Measurements from ENCODE around the gene PAK1IP1.
A peak's percentile ranks its signal among the peaks of the same experiment; 100 is the strongest.
"Not testable (repeated sequence)": the region's sequence is repeated elsewhere in the genome, so short reads cannot be mapped to it uniquely, and the experiment has no call there.

Gene PAK1IP1

DNA sequence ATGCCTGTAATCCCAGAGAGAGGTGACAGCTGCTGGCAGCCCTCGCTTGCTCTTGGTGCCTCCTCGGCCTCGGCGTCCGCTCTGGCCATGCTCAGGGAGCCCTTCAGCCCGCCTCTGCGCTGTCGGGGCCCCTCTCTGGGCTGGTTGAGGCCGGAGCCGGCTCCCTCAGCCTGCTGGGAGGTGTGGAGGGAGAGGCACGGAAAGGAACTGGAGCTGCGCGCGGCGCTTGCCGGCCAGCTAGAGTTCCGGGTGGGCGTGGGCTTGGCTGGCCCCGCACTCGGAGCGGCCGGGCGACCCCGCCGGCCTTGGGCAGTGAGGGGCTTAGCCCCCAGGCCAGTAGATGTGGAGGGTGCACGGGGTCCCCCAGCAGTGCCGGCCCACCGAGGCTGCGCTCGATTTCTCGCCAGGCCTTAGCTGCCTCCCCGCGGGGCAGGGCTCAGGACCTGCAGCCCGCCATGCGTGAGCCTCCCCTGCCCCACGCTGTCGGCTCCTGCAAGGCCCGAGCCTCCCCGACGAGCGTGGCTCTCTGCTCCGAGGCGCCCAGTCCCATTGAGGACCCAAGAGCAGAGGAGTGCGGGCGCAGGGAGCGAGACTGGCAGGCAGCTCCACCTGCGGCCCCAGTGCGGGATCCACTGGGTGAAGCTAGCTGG lies 34.9 kb upstream of the PAK1IP1 start:
- no peak for DNase-seq (ENCODE audit: low spot score)
- peak overlapping the region; percentile 48 for H3K4me2 ChIP-seq (ENCODE audit: insufficient read depth, low read length, poor library complexity, severe bottlenecking)
- no peak overlapping the region for H3K27ac ChIP-seq (replicated peaks; ENCODE audit: low read length)

GRCh38 chr6:10660431-10661191 lies 34.2 kb upstream of the PAK1IP1 start:
- not testable (repeated sequence) for H3K4ac ChIP-seq (ENCODE audit: low read length); H2AK5ac ChIP-seq (ENCODE audit: low read depth, low read length); H3K18ac ChIP-seq (ENCODE audit: low read length); H2BK15ac ChIP-seq (ENCODE audit: low read length); H2BK5ac ChIP-seq (ENCODE audit: low read length); H2BK12ac ChIP-seq (ENCODE audit: low read length); H3K9me3 ChIP-seq (replicated peaks in 1 of 2; ENCODE audit: control insufficient read depth in 2 of 2, insufficient read depth in 1 of 2, low read depth in 1 of 2, low read length in 2 of 2); H3K23ac ChIP-seq (ENCODE audit: low read depth, low read length, poor library complexity); H3K4me3 ChIP-seq (ENCODE audit: low read length in 2 of 2); H3K4me1 ChIP-seq (ENCODE audit: control insufficient read depth in 2 of 2, insufficient read depth in 1 of 2, low read depth in 1 of 2, low read length in 2 of 2); H3K14ac ChIP-seq (ENCODE audit: low read length); H3K79me1 ChIP-seq (ENCODE audit: low read depth, low read length); H2BK120ac ChIP-seq (ENCODE audit: low read depth, low read length); H4K8ac ChIP-seq (ENCODE audit: low read depth, low read length); H3K27ac ChIP-seq (replicated peaks; ENCODE audit: low read length); H3K36me3 ChIP-seq (replicated peaks in 1 of 2; ENCODE audit: control insufficient read depth in 2 of 2, insufficient read depth in 2 of 2, low read length in 2 of 2); H3K4me2 ChIP-seq (ENCODE audit: insufficient read depth, low read length, poor library complexity, severe bottlenecking); H3K27me3 ChIP-seq (ENCODE audit: control insufficient read depth in 3 of 3, insufficient read depth in 3 of 3, low read depth in 1 of 3, low read length in 3 of 3); H4K91ac ChIP-seq (ENCODE audit: low read depth, low read length, poor library complexity); H3K9ac ChIP-seq (ENCODE audit: low read depth, low read length, poor library complexity); DNase-seq (ENCODE audit: low spot score)
- no CpG with 5 or more reads among the region's 11 CpGs for WGBS, 2 donors (ENCODE audit: extremely low coverage in 2 of 2, insufficient read length in 2 of 2, insufficient replicate concordance in 1 of 2)
- H2AFZ ChIP-seq (ENCODE audit: low read length) = peak overlapping the region; percentile 87

More for the DNA sequence above, 34.9 kb upstream of the PAK1IP1 start:
- Histone ChIP-seq H3K9ac (ENCODE audit: low read depth, low read length, poor library complexity) (no peak overlapping the region), H2BK120ac (ENCODE audit: low read depth, low read length) (peak overlapping the region; percentile 36), H3K36me3 (replicated peaks in 1 of 2; ENCODE audit: control insufficient read depth in 2 of 2, insufficient read depth in 2 of 2, low read length in 2 of 2) (no peaks in the 10 kb centered on the region), H3K9me3 (replicated peaks in 1 of 2; ENCODE audit: control insufficient read depth in 2 of 2, insufficient read depth in 1 of 2, low read depth in 1 of 2, low read length in 2 of 2) (peaks cover 0 to 2% of the 10 kb centered on the region in 2 donors), H3K18ac (ENCODE audit: low read length) (peak overlapping the region; percentile 90), H2AK5ac (ENCODE audit: low read depth, low read length) (peak overlapping the region; percentile 88), H2BK5ac (ENCODE audit: low read length) (no peak overlapping the region), H2BK15ac (ENCODE audit: low read length) (peak overlapping the region; percentile 59), H3K4me3 (ENCODE audit: low read length in 2 of 2) (peak overlapping the region in 1 of 2 donors; percentile 76), H3K4ac (ENCODE audit: low read length) (no peak overlapping the region), H2BK12ac (ENCODE audit: low read length) (no peak overlapping the region), H4K8ac (ENCODE audit: low read depth, low read length) (peak overlapping the region; percentile 30), H3K23ac (ENCODE audit: low read depth, low read length, poor library complexity) (peak overlapping the region; percentile 66), H3K27me3 (ENCODE audit: control insufficient read depth in 3 of 3, insufficient read depth in 3 of 3, low read depth in 1 of 3, low read length in 3 of 3) (no peaks in the 10 kb centered on the region), H4K91ac (ENCODE audit: low read depth, low read length, poor library complexity) (peak overlapping the region; percentile 44), H3K14ac (ENCODE audit: low read length) (peak overlapping the region; percentile 64), H3K79me1 (ENCODE audit: low read depth, low read length) (no peaks in the 10 kb centered on the region), H3K4me1 (ENCODE audit: control insufficient read depth in 2 of 2, insufficient read depth in 1 of 2, low read depth in 1 of 2, low read length in 2 of 2) (no peaks in the 10 kb centered on the region), H2AFZ (ENCODE audit: low read length) (peak overlapping the region; percentile 87)
- WGBS, 2 donors (ENCODE audit: extremely low coverage in 2 of 2, insufficient read length in 2 of 2, insufficient replicate concordance in 1 of 2) = no CpG with 5 or more reads among the region's 48 CpGs

DNA sequence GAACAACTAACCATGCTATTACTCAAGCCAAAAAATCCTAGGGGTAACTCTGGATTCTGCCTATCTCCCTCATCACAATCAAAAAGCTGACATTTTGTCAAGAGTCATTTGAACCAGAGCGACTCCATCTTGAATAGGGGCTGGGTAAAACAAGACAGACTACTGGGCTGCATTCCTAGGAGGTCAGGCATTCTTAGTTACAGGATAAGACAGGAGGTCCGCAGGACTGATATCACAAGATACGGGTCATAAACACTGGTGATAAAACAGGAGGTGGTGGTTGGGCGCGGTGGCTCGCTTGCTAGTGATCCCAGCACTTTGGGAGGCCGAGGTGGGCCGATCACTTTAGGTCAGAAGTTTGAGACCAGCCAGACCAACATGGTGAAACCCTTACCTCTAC lies 32.6 kb upstream of the PAK1IP1 start:
- Histone ChIP-seq H3K23ac (ENCODE audit: low read depth, low read length, poor library complexity) (no peak overlapping the region), H3K36me3 (replicated peaks in 1 of 2; ENCODE audit: control insufficient read depth in 2 of 2, insufficient read depth in 2 of 2, low read length in 2 of 2) (no peaks in the 10 kb centered on the region), H2AFZ (ENCODE audit: low read length) (no peak overlapping the region), H3K9ac (ENCODE audit: low read depth, low read length, poor library complexity) (no peak overlapping the region), H3K27me3 (ENCODE audit: control insufficient read depth in 3 of 3, insufficient read depth in 3 of 3, low read depth in 1 of 3, low read length in 3 of 3) (no peaks in the 10 kb centered on the region), H3K4me3 (ENCODE audit: low read length in 2 of 2) (no peak overlapping the region), H3K18ac (ENCODE audit: low read length) (no peak overlapping the region), H3K14ac (ENCODE audit: low read length) (no peak overlapping the region), H2BK15ac (ENCODE audit: low read length) (no peak overlapping the region), H2BK5ac (ENCODE audit: low read length) (no peak overlapping the region), H3K4me2 (ENCODE audit: insufficient read depth, low read length, poor library complexity, severe bottlenecking) (no peak overlapping the region), H2BK120ac (ENCODE audit: low read depth, low read length) (no peak overlapping the region), H3K9me3 (replicated peaks in 1 of 2; ENCODE audit: control insufficient read depth in 2 of 2, insufficient read depth in 1 of 2, low read depth in 1 of 2, low read length in 2 of 2) (peaks cover 0 to 2% of the 10 kb centered on the region in 2 donors), H3K79me1 (ENCODE audit: low read depth, low read length) (no peaks in the 10 kb centered on the region), H3K27ac (replicated peaks; ENCODE audit: low read length) (no peak overlapping the region), H3K4ac (ENCODE audit: low read length) (no peak overlapping the region), H3K4me1 (ENCODE audit: control insufficient read depth in 2 of 2, insufficient read depth in 1 of 2, low read depth in 1 of 2, low read length in 2 of 2) (no peaks in the 10 kb centered on the region), H4K91ac (ENCODE audit: low read depth, low read length, poor library complexity) (no peak overlapping the region), H4K8ac (ENCODE audit: low read depth, low read length) (no peak overlapping the region), H2BK12ac (ENCODE audit: low read length) (no peak overlapping the region), H2AK5ac (ENCODE audit: low read depth, low read length) (no peak overlapping the region)
- WGBS, 2 donors (ENCODE audit: extremely low coverage in 2 of 2, insufficient read length in 2 of 2, insufficient replicate concordance in 1 of 2) = no CpG with 5 or more reads among the region's 8 CpGs
- no peak for DNase-seq (ENCODE audit: low spot score)

- H3K27me3 ChIP-seq (ENCODE audit: control insufficient read depth in 3 of 3, insufficient read depth in 3 of 3, low read depth in 1 of 3, low read length in 3 of 3) = no peaks in the 10 kb centered on the region
- no peak overlapping the region for H3K14ac ChIP-seq (ENCODE audit: low read length)
- H3K4ac ChIP-seq (ENCODE audit: low read length) = no peak overlapping the region
- H3K4me2 ChIP-seq (ENCODE audit: insufficient read depth, low read length, poor library complexity, severe bottlenecking) = no peak overlapping the region
- no peak overlapping the region for H4K8ac ChIP-seq (ENCODE audit: low read depth, low read length)
- H3K18ac ChIP-seq (ENCODE audit: low read length) = no peak overlapping the region
- H3K9ac ChIP-seq (ENCODE audit: low read depth, low read length, poor library complexity) = no peak overlapping the region
- no peaks in the 10 kb centered on the region for H3K4me1 ChIP-seq (ENCODE audit: control insufficient read depth in 2 of 2, insufficient read depth in 1 of 2, low read depth in 1 of 2, low read length in 2 of 2)
- H4K91ac ChIP-seq (ENCODE audit: low read depth, low read length, poor library complexity) = no peak overlapping the region
- H3K4me3 ChIP-seq (ENCODE audit: low read length in 2 of 2) = no peak overlapping the region
- no peaks in the 10 kb centered on the region for H3K36me3 ChIP-seq (replicated peaks in 1 of 2; ENCODE audit: control insufficient read depth in 2 of 2, insufficient read depth in 2 of 2, low read length in 2 of 2)
- H3K27ac ChIP-seq (replicated peaks; ENCODE audit: low read length) = no peak overlapping the region
- H3K9me3 ChIP-seq (replicated peaks in 1 of 2; ENCODE audit: control insufficient read depth in 2 of 2, insufficient read depth in 1 of 2, low read depth in 1 of 2, low read length in 2 of 2) = peaks cover 0 to 2% of the 10 kb centered on the region in 2 donors
- no peak overlapping the region for H2BK12ac ChIP-seq (ENCODE audit: low read length)
- no peak overlapping the region for H2BK15ac ChIP-seq (ENCODE audit: low read length)
- WGBS, 2 donors (ENCODE audit: extremely low coverage in 2 of 2, insufficient read length in 2 of 2, insufficient replicate concordance in 1 of 2) = no CpG with 5 or more reads among the region's 2 CpGs
- H2AFZ ChIP-seq (ENCODE audit: low read length) = no peak overlapping the region
- no peak overlapping the region for H3K23ac ChIP-seq (ENCODE audit: low read depth, low read length, poor library complexity)
- DNase-seq (ENCODE audit: low spot score) = no peak
- H3K79me1 ChIP-seq (ENCODE audit: low read depth, low read length) = no peaks in the 10 kb centered on the region
- H2AK5ac ChIP-seq (ENCODE audit: low read depth, low read length) = no peak overlapping the region
- H2BK120ac ChIP-seq (ENCODE audit: low read depth, low read length) = no peak overlapping the region
- H2BK5ac ChIP-seq (ENCODE audit: low read length) = no peak overlapping the region
Observed at GRCh38 chr6:10662742-10663141, 32.0 kb upstream of the PAK1IP1 start.
